DMS114 treated with DMSO at 0.1 percent for 48 hours (cell line): ENCODE data around the gene TMEM190.
"Not testable (repeated sequence)": the region's sequence is repeated elsewhere in the genome, so short reads cannot be mapped to it uniquely, and the experiment has no call there.

ENCODE experiments used
- DNase-seq: peaks from one replicate; lab custom pipeline; 2025; ENCODE audit not compliant: unreplicated experiment; lab: John Stamatoyannopoulos, UW

Gene TMEM190

DNA sequence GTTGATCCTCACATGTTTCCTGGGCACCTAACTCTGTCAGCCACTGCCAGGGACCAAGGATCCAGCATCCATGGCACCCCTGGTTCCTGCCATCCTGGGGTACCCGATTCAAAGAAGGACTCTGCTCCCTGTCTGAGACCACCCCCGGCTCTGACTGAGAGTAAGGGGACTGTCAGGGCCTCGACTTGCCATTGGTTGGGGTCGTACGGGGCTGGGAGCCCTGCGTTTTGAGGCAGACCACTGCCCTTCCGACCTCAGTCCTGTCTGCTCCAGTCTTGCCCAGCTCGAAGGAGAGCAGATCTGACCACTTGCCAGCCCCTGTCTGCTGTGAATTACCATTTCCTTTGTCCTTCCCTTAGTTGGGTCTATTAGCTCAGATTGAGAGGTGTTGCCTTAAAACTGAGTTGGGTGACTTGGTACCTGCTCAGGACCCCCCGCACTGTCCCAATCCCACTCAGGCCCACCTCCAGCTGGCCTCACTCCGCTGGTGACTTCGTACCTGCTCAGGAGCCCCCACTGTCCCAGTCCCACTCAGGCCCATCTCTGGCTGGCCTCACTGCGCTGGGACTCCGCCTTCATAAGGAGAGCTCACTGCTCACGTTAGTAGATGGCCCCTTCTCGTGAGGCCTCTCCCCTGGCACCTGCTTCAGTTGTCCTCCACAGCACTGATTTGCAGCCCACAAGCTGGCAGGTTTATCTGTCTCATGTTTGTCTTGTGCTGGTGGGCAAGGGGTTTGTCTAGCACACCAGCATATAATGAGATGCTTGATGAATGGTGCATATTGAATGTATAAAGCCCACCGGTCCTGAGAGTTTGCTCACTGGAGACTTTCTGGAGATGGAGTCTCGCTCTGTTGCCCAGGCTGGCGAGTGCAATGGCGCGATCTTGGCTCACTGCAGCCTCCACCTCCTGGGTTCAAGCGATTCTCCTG lies 13.0 kb downstream of the TMEM190 start:
- no peak for DNase-seq

DNA sequence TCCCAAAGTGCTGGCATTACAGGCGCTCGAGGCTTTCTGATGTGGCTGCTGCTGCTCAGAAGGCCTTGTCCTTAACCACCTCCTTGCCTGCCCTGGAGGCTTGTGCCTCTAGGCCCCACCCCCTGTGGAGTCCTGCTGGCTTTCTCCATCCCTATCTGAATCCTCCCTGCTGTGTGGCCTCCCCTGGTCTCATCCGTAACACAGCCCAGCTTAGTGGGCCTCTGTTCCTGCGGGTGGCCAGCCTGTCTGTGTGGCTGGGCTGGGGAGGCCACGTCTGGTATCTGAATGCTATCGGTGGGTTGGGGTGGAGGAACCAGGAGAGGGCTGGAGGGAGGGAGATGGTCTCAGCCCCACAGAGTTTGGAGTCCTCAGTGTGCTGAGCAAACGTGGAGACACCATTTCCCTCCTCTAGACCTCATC lies 13.8 kb downstream of the TMEM190 start:
- no peak for DNase-seq

DNA sequence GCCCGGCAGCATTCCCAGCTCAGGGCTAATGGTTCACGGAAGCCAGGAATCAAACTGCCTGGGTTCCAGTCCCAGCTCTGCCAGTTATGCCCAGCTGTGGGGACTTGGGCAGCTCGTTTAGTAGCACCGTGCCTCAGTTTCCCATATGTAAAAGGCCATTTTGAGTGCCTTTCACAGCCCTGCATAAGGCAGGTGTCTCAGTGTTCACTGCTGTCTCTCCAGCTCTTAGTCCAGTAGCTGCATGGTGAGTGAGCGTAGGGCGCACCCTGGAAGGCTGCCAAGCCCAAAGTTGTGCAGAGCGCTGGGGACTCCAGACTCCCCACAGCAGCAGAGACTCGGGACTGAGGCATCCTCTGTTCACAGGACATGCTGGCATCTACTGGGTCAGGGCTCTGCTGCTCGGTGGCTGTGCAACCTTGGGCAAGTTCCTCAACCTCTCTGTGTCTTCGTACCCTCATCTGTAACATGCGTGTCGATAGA lies 14.6 kb downstream of the TMEM190 start:
- DNase-seq = no peak

DNA sequence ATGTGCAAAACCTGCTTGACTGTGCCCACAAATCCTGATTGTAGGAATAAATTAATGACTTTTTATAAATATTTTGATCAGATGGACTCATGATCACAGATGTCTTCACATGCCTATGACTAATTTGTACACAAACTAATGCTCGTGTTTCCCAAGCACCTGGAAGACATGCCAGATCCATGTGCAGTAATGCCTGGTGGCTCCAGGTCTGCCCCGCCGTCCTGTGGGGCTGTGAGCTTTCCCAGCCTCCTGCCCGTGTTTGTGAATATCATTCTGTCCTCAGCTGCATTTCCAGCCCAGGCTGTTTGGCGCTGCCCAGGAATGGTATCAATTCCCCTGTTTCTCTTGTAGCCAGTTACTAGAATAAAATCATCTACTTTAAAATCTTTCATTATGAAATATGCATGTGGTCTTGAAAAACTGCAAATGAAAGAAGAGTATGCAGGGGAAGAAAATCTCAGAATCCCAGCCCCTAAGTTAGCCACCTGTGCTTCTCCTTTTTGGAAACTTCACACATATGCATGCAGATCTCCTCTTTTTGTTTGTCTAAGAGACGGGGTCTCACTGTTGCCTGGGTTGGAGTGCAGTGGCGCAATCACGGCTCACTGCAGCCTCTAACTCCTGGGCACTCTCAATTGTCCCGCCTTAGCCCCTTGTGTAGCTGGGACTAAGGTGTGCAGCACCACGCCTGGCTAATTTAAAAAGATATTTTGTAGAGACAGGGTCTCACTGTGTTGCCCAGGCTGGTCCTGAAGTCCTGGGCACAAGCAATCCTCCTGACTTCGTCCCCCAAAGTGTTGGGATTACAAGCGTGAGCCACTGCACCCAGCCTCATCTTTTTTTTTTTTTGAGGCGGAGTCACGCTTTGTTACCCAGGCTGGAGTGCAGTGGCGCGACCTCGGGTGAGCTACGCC lies 15.3 kb downstream of the TMEM190 start:
- no peak for DNase-seq

DNA sequence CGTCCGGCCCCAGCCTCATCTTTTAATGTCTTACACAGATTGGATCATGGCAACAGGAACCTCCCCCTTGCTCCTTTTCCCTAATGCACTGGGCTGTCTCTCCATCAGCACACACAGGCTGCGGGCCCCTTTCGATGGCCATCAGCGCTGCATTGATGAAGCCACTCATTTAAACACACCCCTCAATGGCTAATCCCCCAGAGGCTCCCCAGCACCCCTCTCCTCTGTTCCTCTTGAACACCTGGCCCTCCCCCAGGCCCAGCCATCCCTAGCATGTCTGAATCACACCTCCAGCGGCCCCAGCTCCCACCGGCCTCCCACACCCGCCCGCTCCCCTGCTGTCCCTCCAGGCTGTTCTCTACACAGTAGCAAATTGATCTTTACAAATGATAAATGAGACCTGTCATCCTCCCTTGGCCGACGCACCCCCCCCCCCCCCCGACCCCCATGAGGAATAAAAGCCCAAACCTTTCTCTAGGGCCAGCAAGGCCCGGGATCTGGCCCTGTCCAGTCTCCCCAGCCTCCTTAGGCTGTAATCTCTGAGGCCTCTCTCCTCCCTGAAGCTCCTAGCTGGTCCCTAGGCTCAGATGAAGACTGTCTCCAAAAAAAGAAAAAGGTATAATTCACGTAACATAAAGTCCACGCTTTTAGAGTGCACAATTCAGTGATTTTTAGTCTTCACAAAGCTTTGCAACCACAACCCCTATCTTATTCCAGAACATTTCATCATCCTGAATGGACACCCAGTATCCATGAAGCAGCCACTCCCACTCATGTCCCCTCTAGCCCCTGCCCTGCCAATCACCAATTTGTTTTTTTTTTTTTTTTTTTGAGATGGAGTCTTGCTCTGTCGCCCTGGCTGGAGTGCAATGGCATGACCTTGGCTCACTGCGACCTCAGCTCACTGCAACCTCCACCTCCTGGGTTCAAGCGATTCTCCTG lies 16.5 kb downstream of the TMEM190 start:
- DNase-seq = no peak

DNA sequence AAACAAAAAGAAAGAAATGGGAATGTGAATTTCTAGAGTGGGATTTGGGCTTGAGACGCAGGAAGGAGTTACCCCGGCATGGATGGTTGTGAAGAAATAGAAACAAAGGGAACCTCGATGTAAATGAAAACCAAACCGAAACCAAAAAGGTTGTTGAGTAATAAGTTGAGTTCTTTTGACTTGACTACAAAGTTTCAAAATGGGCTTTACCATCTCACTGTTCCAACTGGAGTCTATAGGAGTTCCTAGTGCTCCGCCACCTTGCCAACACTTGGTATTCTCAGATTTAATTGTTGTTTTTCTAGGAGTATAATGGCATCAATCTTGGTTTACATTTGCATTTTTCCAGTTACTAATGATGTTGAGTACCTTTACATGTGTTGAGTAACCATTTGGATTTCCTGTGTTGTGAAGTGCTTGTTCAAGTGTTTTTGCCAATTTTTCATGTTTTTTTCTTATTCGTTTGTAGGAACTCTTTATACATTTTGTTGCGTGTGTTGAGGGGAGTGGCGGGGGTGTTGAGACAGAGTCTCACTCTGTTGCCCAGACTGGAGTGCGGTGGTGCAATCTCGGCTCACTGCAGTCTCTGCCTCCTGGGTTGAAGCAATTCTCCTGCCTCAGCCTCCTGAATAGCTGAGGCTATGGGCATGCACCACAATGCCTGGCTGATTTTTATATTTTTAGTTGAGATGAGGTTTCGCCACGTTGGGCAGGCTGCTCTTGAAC lies 21.7 kb downstream of the TMEM190 start:
- no peak for DNase-seq

DNA sequence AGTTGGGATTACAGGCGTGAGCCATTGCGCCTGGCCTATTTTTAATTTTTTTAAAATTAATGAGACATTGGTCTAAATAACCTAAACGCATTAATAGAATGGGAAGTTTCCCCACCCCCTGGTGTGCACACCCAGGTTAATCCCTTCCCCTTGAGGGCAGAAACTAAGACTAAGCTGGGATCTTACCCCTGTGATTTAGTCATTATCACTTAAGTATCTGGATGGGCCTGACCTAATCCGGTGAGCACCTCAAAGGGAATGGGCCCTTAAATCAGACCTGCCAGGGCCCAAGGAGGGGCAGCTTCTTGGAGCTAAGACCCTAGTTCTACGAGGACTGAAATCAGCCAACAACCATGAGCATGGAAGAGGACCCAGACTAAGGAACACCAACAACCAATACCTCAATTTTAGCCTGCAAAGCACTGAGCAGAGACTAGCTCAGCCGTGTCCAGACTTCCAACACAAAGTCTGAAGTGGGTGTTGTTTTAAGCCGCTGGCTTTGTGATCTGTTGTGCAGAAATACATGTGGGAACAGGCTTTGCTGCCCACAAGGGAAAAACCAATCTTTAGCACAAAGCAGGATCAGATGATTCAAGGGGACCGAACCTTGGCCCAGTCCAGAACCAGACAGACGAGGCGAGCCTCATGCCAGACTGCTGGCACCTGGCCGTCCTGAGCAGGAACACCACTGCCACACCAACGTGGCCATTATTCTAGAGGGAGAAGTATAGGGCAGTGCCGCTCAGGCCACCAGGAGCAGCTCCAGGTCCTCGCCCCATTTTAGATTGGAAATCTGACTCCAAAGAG lies 23.9 kb downstream of the TMEM190 start:
- DNase-seq = no peak

DNA sequence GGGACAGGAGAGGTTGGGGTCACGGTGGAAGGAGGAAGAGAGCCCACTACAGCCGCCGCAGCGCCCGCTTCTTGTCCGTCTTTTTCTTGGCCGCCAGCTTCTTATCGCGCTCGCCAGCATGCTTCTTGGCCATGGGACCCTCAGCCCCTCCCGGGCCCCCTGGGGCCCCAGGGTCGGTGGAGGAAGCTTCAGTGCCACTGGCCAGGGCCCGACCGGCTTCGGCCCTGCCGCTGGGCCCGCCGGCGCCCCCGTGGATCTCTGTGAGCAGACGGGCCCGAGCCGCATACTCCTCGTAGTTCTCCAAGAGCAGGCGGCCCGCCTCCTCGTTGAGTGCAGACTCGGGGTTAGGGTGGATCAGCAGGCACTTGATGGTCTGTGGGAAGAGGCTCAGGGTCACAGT lies 24.8 kb downstream of the TMEM190 start:
- not testable (repeated sequence) for DNase-seq

DNA sequence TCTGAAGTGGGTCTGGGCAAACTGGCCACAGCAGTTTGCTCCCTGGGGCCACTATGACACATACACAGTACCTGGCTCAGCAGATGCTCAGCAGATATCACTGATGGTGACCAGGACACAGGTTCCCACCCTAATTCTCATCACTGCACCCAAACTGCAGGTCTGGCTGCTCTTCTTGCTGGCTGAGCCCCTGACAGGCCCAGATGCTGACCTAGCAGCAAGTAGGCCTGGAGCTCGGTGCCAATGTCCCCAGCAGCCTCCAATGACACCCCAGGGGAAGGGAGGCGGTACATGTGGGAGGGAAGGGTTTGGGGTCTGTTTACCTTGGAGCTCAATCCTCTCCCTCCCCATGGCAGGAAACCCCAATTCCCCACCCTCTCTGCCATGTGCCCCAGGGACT lies 25.9 kb downstream of the TMEM190 start:
- no peak for DNase-seq

DNA sequence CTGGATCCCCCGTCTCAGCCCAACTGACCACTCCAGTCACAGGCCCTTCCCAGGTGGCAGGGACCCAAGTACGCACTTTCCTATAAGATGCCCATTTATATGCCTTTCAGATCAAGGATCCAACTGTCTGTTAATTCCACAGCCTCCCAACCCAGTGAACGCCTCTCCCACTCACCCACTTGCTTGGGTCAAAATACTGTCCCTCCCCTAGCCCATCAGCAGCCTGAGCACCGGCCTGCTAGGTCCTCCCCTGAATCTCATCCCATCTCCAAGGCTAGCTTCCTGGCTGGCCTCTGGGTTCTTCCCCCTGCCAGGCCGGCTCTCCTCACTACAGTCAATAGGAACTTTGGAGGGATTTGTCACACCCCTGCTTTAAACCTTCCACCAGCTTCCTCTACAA lies 29.0 kb downstream of the TMEM190 start:
- no peak for DNase-seq

DNA sequence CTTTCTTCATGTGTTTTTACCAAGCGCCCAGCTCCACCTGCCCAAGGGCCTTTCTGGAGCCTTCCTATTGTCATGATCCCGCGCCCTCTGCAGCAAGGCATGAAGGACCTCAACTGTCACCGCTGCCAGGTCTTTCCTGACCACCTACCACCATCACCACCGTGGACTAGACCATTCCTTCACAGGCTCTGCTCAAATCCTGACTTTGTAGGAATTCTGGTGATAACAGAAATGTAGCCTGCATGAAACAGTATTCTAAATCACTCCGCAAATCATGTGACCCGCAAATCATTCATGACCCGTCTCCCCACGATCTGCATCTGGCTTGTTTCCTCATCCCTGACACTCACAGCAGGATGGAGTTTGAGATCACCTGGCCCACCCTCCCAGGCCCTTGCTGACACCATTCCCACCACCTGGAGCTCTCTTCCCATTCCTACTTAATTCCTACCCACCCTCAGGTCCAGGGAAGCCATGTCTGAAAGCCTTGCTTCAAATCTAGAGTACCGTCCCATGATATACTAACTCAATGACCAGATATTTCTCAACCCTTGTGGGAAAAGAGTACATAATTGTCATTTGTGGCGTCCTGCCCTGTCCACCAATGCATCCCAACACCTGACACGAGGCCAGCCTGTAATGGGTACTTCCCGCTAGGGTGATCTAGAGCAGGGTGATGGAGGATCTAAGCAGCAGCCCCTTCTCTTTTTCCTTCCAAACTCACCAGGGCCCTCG lies 29.6 kb downstream of the TMEM190 start:
- DNase-seq = no peak

DNA sequence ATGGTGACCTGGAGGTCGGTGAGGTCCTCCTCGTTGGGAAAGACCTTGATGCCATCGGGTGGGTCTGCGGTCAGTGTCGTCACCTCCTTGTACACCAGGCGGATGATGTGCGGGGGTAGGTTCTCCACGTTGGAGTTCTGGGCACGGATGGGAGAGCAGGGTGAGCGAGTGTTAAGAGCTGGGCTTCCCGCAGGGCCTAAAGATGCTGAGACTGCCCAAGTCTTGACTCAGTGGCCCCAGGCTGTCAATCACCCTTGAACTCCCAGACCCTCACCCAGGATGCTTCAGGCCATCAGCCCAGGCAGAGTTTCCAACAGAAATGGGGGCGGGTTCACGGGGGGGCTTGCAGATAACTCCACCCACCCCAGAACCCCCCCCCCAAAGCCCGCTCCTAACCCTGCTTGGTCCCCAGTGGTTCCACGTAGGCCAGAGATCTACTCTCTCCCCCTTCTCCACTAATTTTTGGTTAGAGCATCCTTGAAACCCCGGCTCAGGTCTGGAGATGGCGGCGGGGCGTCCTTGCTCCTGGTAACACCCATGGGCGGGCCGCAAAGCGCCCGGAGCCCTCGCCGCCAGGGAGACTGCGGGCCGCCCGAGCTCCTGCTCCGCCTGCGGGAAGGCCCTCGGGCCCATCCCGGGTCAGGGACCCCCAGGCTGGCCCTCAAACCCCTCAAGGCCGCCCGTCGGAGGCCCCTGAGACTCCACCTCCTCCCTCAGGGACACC lies 30.4 kb downstream of the TMEM190 start:
- no peak for DNase-seq

DNA sequence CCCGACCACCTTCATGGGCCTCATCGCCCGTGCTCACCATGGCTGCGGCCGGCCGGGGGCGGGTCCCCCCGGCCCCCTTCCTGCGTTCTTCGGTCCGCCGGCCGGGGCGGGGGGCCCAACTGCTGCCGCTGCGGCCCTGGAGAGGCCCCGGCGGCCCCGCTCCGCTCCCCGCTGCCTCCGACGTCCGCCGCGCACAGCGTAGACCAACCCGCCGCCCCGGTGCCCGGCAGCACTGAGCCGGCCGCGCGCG lies 30.8 kb downstream of the TMEM190 start, which contains the start of gene UBE2S:
Gene UBE2S (minus strand): TSS at position 239 of the 250 bp plus-strand sequence. CDS start 199 bp downstream, at position 40.
- not testable (repeated sequence) for DNase-seq

DNA sequence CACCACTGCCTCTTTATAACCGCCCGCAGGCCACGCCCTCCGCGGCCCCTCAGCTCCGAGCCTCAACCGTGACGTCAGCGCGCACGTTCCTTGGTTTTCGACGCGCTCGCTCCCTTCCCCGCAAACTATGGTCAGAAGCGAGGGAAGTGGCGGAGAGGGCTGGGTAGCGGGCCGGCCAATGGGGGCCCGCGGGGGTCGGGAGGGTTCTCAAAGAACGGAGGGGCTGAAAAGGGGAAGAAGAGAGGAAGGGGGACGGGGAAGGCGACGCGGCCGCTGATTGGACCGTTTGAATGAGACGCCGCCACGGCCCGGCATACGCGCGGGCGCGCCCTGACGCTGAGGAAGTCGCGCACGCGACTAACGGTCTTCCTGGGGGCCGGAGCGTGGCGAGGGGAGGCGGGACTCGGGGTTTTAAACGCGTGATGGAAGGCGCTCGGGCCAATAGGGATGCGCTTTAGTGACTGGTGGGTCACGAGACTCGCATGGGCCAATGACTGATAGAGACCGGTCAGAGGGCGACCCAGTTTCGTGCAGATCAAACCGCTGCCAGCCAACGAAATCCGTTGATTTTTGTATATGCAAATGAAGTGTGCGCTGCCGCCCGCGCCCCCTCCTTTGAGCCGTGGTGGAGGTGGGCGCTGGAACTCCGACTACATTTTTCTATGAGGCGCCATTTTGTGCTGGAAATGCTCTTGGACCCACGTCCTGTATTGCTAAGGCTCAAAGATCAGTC lies 31.3 kb downstream of the TMEM190 start:
- DNase-seq = peak; percentile 98

DNA sequence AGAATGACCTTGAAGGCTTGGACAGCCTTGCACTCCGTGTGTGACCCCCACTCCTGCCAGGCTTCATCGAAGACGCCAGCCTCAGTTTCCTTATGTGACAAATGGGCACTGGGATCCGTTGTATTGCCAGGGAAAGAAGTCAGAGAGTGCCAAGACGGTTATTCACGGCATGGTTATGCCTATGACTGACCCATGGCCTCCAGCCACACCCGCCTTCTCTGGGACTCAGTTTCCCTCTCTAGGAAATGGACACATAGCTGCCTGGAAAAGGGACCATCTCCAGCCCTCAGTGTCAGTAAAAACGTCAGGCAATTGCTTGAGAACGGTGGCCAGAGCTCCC lies 31.9 kb downstream of the TMEM190 start:
- DNase-seq = no peak

DNA sequence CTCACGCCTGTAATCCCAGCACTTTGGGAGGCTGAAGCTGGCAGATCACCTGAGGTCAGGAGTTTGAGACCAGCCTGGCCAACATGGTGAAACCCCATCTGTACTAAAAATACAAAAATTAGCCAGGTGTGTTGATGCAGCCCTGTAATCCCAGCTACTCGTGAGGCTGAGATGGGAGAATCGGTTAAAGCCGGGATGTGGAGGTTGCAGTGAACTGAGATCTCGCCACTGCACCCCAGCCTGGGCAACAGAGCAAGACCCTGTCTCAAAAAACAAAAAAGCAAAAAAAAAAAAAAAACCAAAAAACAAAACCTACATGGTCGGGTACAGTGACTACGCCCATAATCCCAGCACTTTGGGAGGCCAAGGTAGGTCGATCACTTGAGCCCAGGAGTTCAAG lies 32.6 kb downstream of the TMEM190 start:
- DNase-seq = not testable (repeated sequence)

DNA sequence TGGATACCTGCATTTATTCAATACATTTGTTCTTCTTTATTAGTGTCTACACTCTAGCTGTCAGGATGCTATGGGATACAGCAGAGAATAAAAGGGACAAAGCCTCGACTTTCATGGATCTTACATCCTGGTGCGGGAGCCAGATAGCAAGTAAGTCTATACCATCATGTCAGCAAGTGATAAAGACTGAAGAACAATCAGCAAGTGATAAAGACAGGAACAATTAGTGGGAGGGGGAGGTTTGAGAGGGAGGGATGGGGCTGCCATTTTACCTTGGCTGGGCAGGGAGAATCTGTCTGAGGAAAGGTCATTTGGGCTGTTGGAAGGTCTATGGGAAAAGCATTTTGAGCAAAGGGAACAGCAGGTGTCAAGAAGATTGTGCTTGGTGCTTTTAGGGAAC lies 33.5 kb downstream of the TMEM190 start:
- DNase-seq = no peak
